HepG2 (cell line): Measurements from ENCODE around the gene GJC2. TPM values are rescaled to one million over a fixed set of nuclear protein-coding genes. Genes with fewer than 3 reads are reported as not detected.

Experiments used
- AKNA ChIP-seq: sonication (generic); formaldehyde crosslinking; IDR thresholded peaks from 2 replicates; pipeline ENCODE4 v1.4.0; 2020; ENCODE audit warnings: missing genetic modification reagents, borderline replicate concordance
- ARHGAP35 ChIP-seq: sonication (generic); formaldehyde crosslinking; IDR thresholded peaks from 2 replicates; pipeline ENCODE4 v1.9.0; 2022; ENCODE audit warnings: mild to moderate bottlenecking, inconsistent platforms, moderate library complexity, missing genetic modification reagents, borderline replicate concordance
- CAMTA2 ChIP-seq: sonication (generic); formaldehyde crosslinking; IDR thresholded peaks from 2 replicates; pipeline ENCODE4 v1.4.0; 2020; ENCODE audit warnings: mild to moderate bottlenecking, missing genetic modification reagents, borderline replicate concordance
- CBX5 ChIP-seq: sonication (generic); formaldehyde crosslinking; IDR thresholded peaks from 2 replicates; pipeline ENCODE4 v1.4.0; 2020; ENCODE audit warnings: missing genetic modification reagents, borderline replicate concordance
- ELF4 ChIP-seq: sonication (generic); formaldehyde crosslinking; IDR thresholded peaks from 2 replicates; pipeline ENCODE4 v1.5.0; 2020; ENCODE audit warnings: missing genetic modification reagents, mild to moderate bottlenecking, moderate library complexity, borderline replicate concordance
- ESRRA ChIP-seq: sonication (generic); formaldehyde crosslinking; IDR thresholded peaks from 2 replicates; pipeline ENCODE4 v1.5.1; 2020; ENCODE audit warnings: mild to moderate bottlenecking, low read depth, missing genetic modification reagents
- GATAD2A ChIP-seq: IDR thresholded peaks from 2 replicates; pipeline ENCODE4 v1.6.1; 2016
- HCFC1 ChIP-seq: fragments of 150-350 bp; IDR thresholded peaks from 2 replicates; pipeline ENCODE4 v1.6.1; 2014; ENCODE audit warnings: low read depth, low read length
- MAF1 ChIP-seq: sonication (generic); formaldehyde crosslinking; IDR thresholded peaks from 2 replicates; pipeline ENCODE4 v1.5.0; 2020; ENCODE audit warnings: missing genetic modification reagents, borderline replicate concordance
- NFYB ChIP-seq: sonication (generic); formaldehyde crosslinking; IDR thresholded peaks from 2 replicates; pipeline ENCODE4 v1.4.0; 2020; ENCODE audit warnings: missing genetic modification reagents
- POLR2AphosphoS5 ChIP-seq: IDR thresholded peaks from 2 replicates; pipeline ENCODE4 v1.6.1; 2012; ENCODE audit warnings: low read depth, low read length
- SRSF1 ChIP-seq: fragments of 200-400 bp; formaldehyde crosslinking; optimal IDR thresholded peaks from 2 replicates; pipeline ENCODE3; 2017; ENCODE audit warnings: mild to moderate bottlenecking, low read depth, low read length, moderate library complexity
- STAG1 ChIP-seq: sonication (generic); formaldehyde crosslinking; IDR thresholded peaks from 2 replicates; pipeline ENCODE4 v1.4.0; 2020; ENCODE audit warnings: missing genetic modification reagents
- ZNF180 ChIP-seq: sonication (generic); formaldehyde crosslinking; IDR thresholded peaks from 2 replicates; pipeline ENCODE4 v1.4.0; 2020; ENCODE audit warnings: low read depth, missing genetic modification reagents, borderline replicate concordance
- ZNF264 ChIP-seq: sonication (generic); formaldehyde crosslinking; IDR thresholded peaks from 2 replicates; pipeline ENCODE4 v1.4.0; 2020; ENCODE audit warnings: missing genetic modification reagents
- ZNF326 ChIP-seq: sonication (generic); formaldehyde crosslinking; IDR thresholded peaks from 2 replicates; pipeline ENCODE4 v1.4.0; 2020; ENCODE audit warnings: missing genetic modification reagents, borderline replicate concordance
- ZNF432 ChIP-seq: sonication (generic); formaldehyde crosslinking; IDR thresholded peaks from 2 replicates; pipeline ENCODE4 v1.5.0; 2020; ENCODE audit warnings: missing genetic modification reagents, mild to moderate bottlenecking, borderline replicate concordance
- polyA plus RNA-seq, 8 experiments: library from polyadenylated mRNA; depleted of rRNA in 3 of 8; stranded (reverse) in 7 of 8; unstranded in 1 of 8; fragments of >200 nt; fragmentation: Illumina TruSeq in 4 of 8; extraction: Trizol in 4 of 8; gene quantifications; 2 replicates each; pipeline versions ENCODE4 v1.2.1 to v1.2.3, GENCODE V29; 2011 to 2016; ENCODE audit warnings: low read depth in 4 of 8, missing spikeins in 1 of 8, mixed read lengths in 1 of 8; ENCODE audit not compliant: insufficient read depth in 1 of 8
- total RNA-seq, 5 experiments: library from RNA; depleted of rRNA; stranded (reverse); fragments of >200 nt; fragmentation: Illumina TruSeq; extraction: Trizol; gene quantifications; 2 replicates each; pipeline ENCODE4 v1.2.3, GENCODE V29; 2016; ENCODE audit warnings: low read depth in 1 of 5
- TF ChIP-seq, protein P1 (sequence below), 2 experiments: IDR thresholded peaks; 2 replicates each; pipeline ENCODE4 v1.6.1; 2011 to 2012; ENCODE audit warnings: low read length in 2 of 2, borderline replicate concordance in 1 of 2, low read depth in 1 of 2, mild to moderate bottlenecking in 1 of 2, moderate library complexity in 1 of 2
- TF ChIP-seq, protein P2 (sequence below): sonication (generic); formaldehyde crosslinking; IDR thresholded peaks from 2 replicates; pipeline ENCODE4 v1.5.0; 2020; ENCODE audit warnings: mild to moderate bottlenecking, missing genetic modification reagents

The GJC2 gene
- total and polyA plus RNA-seq, 2 of the 13 experiments (the other 11 are each of a cell fraction or from before 2014, with no cell fraction given) = 1.6 to 3.8 TPM

DNA sequence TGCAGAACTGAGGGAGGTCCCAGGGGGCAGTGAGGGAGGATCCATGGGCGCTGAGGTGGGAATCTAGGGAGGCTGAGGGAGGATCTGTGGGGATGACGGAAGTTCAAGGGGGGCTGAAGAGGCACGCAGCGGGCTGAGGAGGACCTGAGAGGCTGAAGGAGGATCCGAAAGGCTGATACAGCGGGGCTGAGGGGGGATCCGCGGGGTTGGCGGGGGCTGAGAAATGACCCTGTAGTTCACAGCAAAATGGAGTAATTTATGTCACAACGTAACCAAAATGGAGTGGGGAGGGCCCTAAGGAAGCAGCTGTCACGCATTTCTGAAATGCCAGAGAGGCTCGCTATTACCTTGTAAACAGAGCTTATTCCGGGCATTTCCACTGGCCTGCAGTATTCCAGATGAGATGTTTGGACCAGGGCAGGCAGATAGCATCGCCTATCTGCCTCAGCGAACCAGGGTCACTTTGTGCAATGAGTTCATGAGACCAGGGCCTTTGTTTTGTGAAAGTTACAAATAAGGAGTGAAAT is 39.7 kb upstream of the GJC2 start (continued):
- TF ChIP-seq, protein P1, sequence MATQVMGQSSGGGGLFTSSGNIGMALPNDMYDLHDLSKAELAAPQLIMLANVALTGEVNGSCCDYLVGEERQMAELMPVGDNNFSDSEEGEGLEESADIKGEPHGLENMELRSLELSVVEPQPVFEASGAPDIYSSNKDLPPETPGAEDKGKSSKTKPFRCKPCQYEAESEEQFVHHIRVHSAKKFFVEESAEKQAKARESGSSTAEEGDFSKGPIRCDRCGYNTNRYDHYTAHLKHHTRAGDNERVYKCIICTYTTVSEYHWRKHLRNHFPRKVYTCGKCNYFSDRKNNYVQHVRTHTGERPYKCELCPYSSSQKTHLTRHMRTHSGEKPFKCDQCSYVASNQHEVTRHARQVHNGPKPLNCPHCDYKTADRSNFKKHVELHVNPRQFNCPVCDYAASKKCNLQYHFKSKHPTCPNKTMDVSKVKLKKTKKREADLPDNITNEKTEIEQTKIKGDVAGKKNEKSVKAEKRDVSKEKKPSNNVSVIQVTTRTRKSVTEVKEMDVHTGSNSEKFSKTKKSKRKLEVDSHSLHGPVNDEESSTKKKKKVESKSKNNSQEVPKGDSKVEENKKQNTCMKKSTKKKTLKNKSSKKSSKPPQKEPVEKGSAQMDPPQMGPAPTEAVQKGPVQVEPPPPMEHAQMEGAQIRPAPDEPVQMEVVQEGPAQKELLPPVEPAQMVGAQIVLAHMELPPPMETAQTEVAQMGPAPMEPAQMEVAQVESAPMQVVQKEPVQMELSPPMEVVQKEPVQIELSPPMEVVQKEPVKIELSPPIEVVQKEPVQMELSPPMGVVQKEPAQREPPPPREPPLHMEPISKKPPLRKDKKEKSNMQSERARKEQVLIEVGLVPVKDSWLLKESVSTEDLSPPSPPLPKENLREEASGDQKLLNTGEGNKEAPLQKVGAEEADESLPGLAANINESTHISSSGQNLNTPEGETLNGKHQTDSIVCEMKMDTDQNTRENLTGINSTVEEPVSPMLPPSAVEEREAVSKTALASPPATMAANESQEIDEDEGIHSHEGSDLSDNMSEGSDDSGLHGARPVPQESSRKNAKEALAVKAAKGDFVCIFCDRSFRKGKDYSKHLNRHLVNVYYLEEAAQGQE (IDR thresholded peaks at IDR 0.05; ENCODE audit: borderline replicate concordance in 1 of 2, low read depth in 1 of 2, low read length in 2 of 2) = no peak
- TF ChIP-seq ARHGAP35 (no peak), CBX5 (CRISPR knock-in tag) (no peak), ELF4 (CRISPR knock-in tag) (no peak), HCFC1 (no peak), ZNF180 (CRISPR knock-in tag) (no peak), GATAD2A (peak; percentile 21; the same call in 1 of the 2 replicates), NFYB (CRISPR knock-in tag) (no peak), ZNF326 (CRISPR knock-in tag) (no peak), STAG1 (CRISPR knock-in tag) (no peak), POLR2AphosphoS5 (no peak), AKNA (CRISPR knock-in tag) (no peak), CAMTA2 (CRISPR knock-in tag) (no peak), ESRRA (no peak), ZNF432 (CRISPR knock-in tag) (no peak), MAF1 (CRISPR knock-in tag) (no peak), SRSF1 (no peak), ZNF264 (no peak)
- TF ChIP-seq, protein P2, sequence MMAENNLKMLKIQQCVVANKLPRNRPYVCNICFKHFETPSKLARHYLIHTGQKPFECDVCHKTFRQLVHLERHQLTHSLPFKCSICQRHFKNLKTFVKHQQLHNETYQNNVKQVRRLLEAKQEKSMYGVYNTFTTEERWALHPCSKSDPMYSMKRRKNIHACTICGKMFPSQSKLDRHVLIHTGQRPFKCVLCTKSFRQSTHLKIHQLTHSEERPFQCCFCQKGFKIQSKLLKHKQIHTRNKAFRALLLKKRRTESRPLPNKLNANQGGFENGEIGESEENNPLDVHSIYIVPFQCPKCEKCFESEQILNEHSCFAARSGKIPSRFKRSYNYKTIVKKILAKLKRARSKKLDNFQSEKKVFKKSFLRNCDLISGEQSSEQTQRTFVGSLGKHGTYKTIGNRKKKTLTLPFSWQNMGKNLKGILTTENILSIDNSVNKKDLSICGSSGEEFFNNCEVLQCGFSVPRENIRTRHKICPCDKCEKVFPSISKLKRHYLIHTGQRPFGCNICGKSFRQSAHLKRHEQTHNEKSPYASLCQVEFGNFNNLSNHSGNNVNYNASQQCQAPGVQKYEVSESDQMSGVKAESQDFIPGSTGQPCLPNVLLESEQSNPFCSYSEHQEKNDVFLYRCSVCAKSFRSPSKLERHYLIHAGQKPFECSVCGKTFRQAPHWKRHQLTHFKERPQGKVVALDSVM (CRISPR knock-in tag) = 0 out of 2 replicates have a peak, but pooled peaks have one; percentile 7
